ENCODE measurements around the gene UBL4A. TPM values are rescaled to one million over a fixed set of nuclear protein-coding genes. Genes with fewer than 3 reads are reported as not detected.

Gene UBL4A
- total and polyA plus RNA-seq, 5 experiments from 2014 or later: 29.0 to 51.7 (median 31.1) TPM

- H3K27ac Mint-ChIP-seq: peak overlapping the region in 5 of 10 donors; percentile 61 to 89 (median 72)
These were observed 2.1 kb upstream of the UBL4A start for GRCh38 chrX:154488336-154489075.

DNA sequence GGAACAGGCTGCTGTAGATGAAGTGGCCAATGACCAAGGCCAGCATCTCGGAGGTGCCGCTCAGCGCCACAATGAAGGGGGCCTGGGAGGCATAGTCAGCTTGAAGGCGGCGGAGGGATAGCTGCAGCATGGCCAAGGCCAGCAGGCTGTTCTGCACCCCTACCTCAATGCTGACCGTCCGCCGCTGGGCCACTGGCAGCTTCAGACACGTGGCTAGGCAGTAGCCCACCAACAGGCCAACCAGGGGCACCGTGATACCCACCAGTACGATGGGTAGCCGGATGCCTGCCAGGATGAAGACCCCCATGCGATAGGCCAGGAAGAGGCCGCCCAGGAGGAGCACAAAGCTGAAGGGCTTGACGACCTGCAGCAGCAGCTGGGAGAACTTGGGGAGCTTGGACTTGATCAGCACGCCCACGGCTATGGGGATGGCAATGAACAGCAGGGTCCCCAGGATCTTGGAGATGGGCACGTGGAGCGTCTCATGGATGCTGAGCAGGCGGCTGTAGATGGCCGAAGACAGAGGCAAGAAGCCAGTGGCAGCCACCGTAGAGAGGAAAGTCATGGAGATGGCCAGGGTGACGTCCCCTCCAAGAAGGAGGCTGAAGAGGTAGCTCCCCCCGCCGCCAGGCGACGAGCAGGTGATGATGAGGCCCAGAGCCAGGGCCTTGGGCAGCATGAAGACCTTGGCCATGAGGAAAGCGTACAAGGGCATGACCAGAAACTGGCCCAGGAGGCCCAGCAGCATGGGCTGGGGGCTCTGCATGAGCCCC, 1.3 kb upstream of the UBL4A start:
- Mint-ChIP-seq H3K4me3 (peak overlapping the region in 9 of 10 donors; percentile 37 to 89 (median 76)), H3K4me1 (peaks cover 4 to 47% (median 27%) of the 10 kb centered on the region in 4 donors), H3K9me3 (no peaks in the 10 kb centered on the region), H3K27ac (peak overlapping the region in 7 of 10 donors; percentile 5 to 90 (median 80)), H3K27me3 (no peaks in the 10 kb centered on the region), H3K36me3 (peaks cover 0 to 8% (median 0%) of the 10 kb centered on the region in 3 donors)
- ATAC-seq (no peak), DNase-seq (no peak)
- POLR2A ChIA-PET: interaction anchor here (0.5 to 9.4 kb wide), 16 partner anchors 11 to 668 kb away, joined by 3 to 102 read pairs (median 5); partner anchors contain the start of genes FAM3A, FAM50A, PLXNA3 and RPL10

More at GRCh38 chrX:154488336-154489075, 2.1 kb upstream of the UBL4A start:
- no peak for ATAC-seq
- Mint-ChIP-seq H3K4me3 (peak overlapping the region in 7 of 10 donors; percentile 41 to 90 (median 79)), H3K27me3 (no peaks in the 10 kb centered on the region), H3K4me1 (peaks cover 4 to 43% (median 25%) of the 10 kb centered on the region in 4 donors), H3K36me3 (peaks cover 0 to 8% (median 0%) of the 10 kb centered on the region in 3 donors), H3K9me3 (no peaks in the 10 kb centered on the region)
- POLR2A ChIA-PET: interaction anchor here (1.4 to 9.4 kb wide), 7 partner anchors 9 to 517 kb away, joined by 3 to 102 read pairs (median 11); partner anchors contain the start of genes FAM3A, HCFC1, PLXNA3 and RPL10
- no peak for DNase-seq

DNA sequence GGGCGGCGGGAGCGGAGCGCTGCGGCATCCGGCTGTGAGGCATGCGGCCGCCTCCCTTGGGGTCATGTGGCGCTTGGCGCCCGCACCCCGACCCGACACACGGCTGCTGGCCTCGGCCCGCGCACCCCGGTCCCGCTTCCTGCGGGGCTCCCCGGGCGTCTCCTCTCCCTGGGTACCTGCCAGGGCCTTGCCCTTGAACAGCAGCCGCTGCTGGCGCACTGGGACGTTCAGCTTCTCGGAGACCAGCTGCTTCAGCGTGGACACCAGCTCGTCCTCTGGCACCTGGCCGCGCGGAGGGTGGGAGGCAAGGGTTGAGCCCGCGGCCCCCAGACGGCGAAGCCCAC, 391 bp downstream of the UBL4A start:
- Mint-ChIP-seq H3K27me3 (no peaks in the 10 kb centered on the region), H3K36me3 (peaks cover 0 to 8% (median 0%) of the 10 kb centered on the region in 3 donors), H3K27ac (no peak overlapping the region), H3K4me3 (peak overlapping the region in 6 of 10 donors; percentile 24 to 76 (median 46)), H3K9me3 (no peaks in the 10 kb centered on the region), H3K4me1 (peaks cover 4 to 49% (median 29%) of the 10 kb centered on the region in 4 donors)
- POLR2A ChIA-PET: interaction anchor here (0.6 to 9.4 kb wide), 17 partner anchors 9 to 560 kb away, joined by 3 to 102 read pairs (median 6); partner anchors contain the start of genes ARHGAP4, FAM3A, FAM50A and PLXNA3
- DNase-seq (peak in 8 of 10 donors; percentile 2 to 39 (median 26)), ATAC-seq (peak; percentile 9 to 10)

DNA sequence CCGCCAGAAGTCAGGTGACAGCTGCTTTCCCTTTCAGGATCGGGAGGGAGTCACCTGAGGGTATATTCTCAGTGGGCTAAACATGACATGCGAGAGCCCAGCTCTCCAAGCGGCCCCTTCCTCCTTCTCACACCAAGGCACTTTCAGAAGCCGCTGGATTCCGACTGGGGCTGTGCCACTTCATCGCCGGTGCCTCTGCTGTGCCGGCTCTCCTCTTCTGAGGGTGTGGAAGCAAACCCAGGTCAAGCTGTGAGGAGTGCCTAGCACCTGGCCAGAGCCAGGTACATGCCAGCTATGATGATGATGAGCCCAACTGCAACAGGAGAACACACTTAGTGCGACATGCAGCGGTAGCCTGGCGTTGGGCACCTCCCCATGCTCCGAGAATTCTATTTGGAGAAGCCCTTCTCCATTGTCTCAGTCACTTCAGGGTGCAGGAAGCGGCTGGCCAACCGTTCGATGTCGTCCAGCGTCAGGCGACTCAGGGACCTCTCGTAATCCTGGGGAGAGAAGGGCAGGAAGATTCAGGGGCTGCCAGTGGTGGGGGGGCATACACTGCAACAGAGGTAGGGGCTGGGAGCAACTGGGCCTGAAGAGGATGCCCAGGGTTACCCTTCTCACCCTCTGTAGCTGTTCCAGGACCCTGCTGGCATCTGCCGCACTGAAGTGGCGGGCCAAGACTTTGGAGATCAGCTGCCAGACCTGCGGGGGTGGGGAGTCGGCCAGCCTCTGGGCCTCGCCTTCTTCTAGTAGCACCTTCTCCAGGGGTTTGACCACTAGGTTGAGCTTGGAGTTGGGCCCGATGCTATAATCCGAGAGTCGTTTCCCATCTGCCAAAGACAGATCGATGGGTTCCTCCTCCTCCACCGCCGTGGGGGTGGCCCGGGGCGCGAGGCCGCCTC, 1.0 kb downstream of the UBL4A start:
- POLR2A ChIA-PET: interaction anchor here (0.6 to 9.4 kb wide), 18 partner anchors 8 to 115 kb away, joined by 3 to 102 read pairs (median 6); partner anchors contain the start of genes FAM3A, FAM50A, IKBKG and PLXNA3
- Mint-ChIP-seq H3K9me3 (no peaks in the 10 kb centered on the region), H3K27ac (peak overlapping the region in 6 of 10 donors; percentile 17 to 74 (median 60)), H3K4me3 (peak overlapping the region; percentile 62 to 80 (median 70)), H3K27me3 (no peaks in the 10 kb centered on the region), H3K36me3 (peaks cover 0 to 8% (median 0%) of the 10 kb centered on the region in 3 donors), H3K4me1 (peaks cover 4 to 44% (median 29%) of the 10 kb centered on the region in 4 donors)
- DNase-seq: no peak
- no peak for ATAC-seq

DNA sequence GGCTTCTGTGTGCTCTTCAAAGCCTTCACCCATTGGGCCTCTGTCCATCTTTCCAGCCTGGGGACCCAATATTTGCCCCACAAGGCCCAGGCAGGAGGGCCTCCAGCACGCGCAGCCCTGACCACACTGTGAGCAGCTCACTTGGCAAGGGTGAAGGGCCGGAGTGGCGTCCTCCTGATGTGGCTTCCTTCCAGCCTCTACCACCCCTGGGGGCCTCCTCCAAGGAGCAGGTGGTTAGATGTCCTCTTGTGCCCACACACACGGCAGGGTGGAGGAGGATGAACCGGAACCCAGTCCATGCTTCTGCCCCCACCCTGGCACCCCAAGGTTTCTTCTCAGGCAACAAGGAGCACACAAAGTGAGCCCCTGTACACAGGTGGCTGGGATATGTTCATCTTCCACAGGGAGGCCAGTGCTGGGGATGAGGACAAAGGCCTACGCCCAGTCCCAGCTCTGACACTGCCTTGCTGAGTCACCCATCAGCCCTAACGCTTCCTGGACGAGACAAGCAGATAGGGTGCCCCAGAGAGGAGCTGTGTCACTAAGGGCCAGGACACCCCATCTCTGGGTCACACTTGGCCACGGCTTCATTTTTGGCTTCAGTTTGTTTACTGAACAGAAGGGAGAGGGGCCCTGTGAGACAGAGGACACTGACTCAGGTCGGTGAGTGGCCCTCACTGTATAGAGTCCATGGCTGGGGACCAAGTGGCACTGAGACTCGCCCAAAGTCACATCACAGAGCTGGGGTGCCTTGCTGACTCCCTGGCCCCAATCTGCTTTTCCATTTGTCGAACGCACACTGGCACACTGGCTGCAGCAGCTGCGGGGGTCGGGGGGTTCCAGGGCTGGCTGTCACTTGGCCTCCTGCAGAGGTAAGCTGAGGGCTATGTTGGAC, 1.9 kb downstream of the UBL4A start:
- peak overlapping the region in 3 of 10 donors; percentile 3 to 27 (median 20) for H3K27ac Mint-ChIP-seq
- H3K4me1 Mint-ChIP-seq: peaks cover 1 to 43% (median 27%) of the 10 kb centered on the region in 4 donors
- H3K9me3 Mint-ChIP-seq: no peaks in the 10 kb centered on the region
- no peak for ATAC-seq
- no peak for DNase-seq
- H3K4me3 Mint-ChIP-seq: peak overlapping the region in 7 of 10 donors; percentile 7 to 80 (median 51)
- POLR2A ChIA-PET: interaction anchor here (0.6 to 9.4 kb wide), 6 partner anchors 28 to 85 kb away, joined by 3 to 102 read pairs (median 6); partner anchors contain the start of genes FAM50A, IKBKG and RPL10
- no peaks in the 10 kb centered on the region for H3K27me3 Mint-ChIP-seq
- peaks cover 0 to 8% (median 0%) of the 10 kb centered on the region in 3 donors for H3K36me3 Mint-ChIP-seq

- Mint-ChIP-seq H3K4me1 (peaks cover 0 to 36% (median 27%) of the 10 kb centered on the region in 4 donors), H3K27ac (peak overlapping the region in 4 of 10 donors; percentile 25 to 67 (median 40)), H3K4me3 (peak overlapping the region in 3 of 10 donors; percentile 6 to 59 (median 6)), H3K36me3 (peaks cover 0 to 6% (median 0%) of the 10 kb centered on the region in 3 donors), H3K9me3 (no peaks in the 10 kb centered on the region), H3K27me3 (no peaks in the 10 kb centered on the region)
- POLR2A ChIA-PET: interaction anchor here (9.4 kb wide), 1 partner anchor 84 kb away, joined by 102 read pairs; the partner anchor contains the start of gene RPL10
- no peak for ATAC-seq
- no peak for DNase-seq
These were observed 3.1 kb downstream of the UBL4A start for GRCh38 chrX:154483325-154483724.

DNA sequence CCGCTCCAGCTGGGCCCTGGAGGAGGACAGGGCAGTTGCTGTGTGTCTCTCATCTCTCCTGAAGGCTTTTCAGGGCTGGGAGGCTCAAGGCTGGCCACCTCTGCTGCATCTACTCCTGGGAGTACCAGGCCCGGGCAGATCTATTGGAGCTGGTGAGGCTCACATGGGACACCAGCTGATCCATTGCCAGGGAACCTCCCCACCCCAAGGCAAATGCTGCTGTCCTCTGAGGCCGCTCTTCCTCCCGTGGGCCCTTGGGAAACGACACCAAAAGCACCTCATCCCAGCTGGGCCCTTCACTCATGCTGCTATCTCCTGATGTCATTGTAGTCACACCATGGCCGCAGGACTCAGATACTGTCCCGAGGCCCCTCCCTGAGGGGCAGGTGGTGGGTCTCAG, 3.6 kb downstream of the UBL4A start:
- no peak overlapping the region for H3K27ac Mint-ChIP-seq
- no peaks in the 10 kb centered on the region for H3K9me3 Mint-ChIP-seq
- DNase-seq: no peak
- POLR2A ChIA-PET: interaction anchor here (0.5 to 9.4 kb wide), 2 partner anchors 18 to 84 kb away, joined by 4 to 102 read pairs; partner anchors contain the start of gene RPL10
- H3K4me1 Mint-ChIP-seq: peaks cover 0 to 36% (median 24%) of the 10 kb centered on the region in 4 donors
- H3K36me3 Mint-ChIP-seq: peaks cover 0 to 1% (median 0%) of the 10 kb centered on the region in 3 donors
- ATAC-seq: no peak
- H3K27me3 Mint-ChIP-seq: no peaks in the 10 kb centered on the region
- no peak overlapping the region for H3K4me3 Mint-ChIP-seq

DNA sequence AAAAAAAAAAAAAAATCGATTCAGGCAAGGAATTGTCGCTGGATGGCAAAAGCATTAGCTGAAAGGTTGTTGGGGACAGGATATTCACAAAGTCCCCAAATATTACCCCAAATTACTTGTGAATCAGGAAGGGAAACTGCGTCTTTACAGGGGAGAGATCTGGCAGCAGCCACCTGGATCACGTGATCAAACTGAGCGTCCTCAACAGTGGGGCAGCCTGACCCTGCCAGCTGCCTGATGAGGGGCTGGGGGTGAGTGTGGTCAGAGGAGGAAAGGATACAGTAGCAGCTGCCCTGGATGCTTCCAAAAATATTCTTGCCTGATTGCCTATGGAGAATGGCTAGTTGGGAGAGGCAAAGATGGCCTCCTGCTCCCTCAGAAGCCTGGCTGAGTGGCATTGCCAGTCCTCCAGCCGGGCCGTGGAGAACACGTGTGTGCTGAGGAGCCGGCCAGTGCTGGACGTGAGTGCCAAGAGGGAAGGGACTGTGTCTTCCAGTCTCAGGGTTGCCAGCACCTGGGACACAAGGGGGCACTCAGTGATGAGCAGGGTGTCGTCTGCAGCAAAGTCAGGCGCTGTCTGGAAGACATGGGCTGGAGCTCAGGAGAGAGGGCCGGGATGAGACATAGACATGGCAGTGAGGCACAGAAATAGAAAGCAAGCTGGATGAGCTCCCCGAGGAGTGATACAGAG, 4.4 kb downstream of the UBL4A start:
- H3K9me3 Mint-ChIP-seq: no peaks in the 10 kb centered on the region
- ATAC-seq: no peak
- H3K36me3 Mint-ChIP-seq: no peaks in the 10 kb centered on the region
- no peaks in the 10 kb centered on the region for H3K27me3 Mint-ChIP-seq
- peak overlapping the region in 1 of 10 donors; percentile 51 for H3K27ac Mint-ChIP-seq
- DNase-seq: no peak
- no peak overlapping the region for H3K4me3 Mint-ChIP-seq
- peaks cover 0 to 40% (median 24%) of the 10 kb centered on the region in 4 donors for H3K4me1 Mint-ChIP-seq
- POLR2A ChIA-PET: interaction anchor here (0.5 to 9.4 kb wide), 8 partner anchors 9 to 84 kb away, joined by 3 to 102 read pairs (median 4); partner anchors contain the start of genes G6PD, RPL10 and SLC10A3

GRCh38 chrX:154481195-154481594, 5.2 kb downstream of the UBL4A start:
- peaks cover 0 to 46% (median 26%) of the 10 kb centered on the region in 4 donors for H3K4me1 Mint-ChIP-seq
- POLR2A ChIA-PET: interaction anchor here (0.6 to 1.6 kb wide), 5 partner anchors 10 to 83 kb away, joined by 3 to 7 read pairs (median 3); partner anchors contain the start of genes G6PD, RPL10 and SLC10A3
- DNase-seq (no peak), ATAC-seq (no peak)
- no peaks in the 10 kb centered on the region for H3K9me3 Mint-ChIP-seq
- no peak overlapping the region for H3K27ac Mint-ChIP-seq
- H3K27me3 Mint-ChIP-seq: no peaks in the 10 kb centered on the region
- H3K36me3 Mint-ChIP-seq: no peaks in the 10 kb centered on the region
- H3K4me3 Mint-ChIP-seq: no peak overlapping the region
